GM21723 (cell line): ENCODE data around the gene QSER1.
"Not testable (repeated sequence)": the region's sequence is repeated elsewhere in the genome, so short reads cannot be mapped to it uniquely, and the experiment has no call there.

Source experiments
- ATAC-seq: cut with Tn5 transposase; IDR thresholded peaks from one replicate; pipeline ENCODE4 v1.9.1; 2021; ENCODE audit warnings: mild to moderate bottlenecking, moderate library complexity; ENCODE audit not compliant: unreplicated experiment

Gene QSER1

GRCh38 chr11:32892355-32893092 lies at the start of gene QSER1:
Gene QSER1 (plus strand): TSS chr11:32892811. CDS start chr11:32893126, 315 bp downstream.
- ATAC-seq, result peak; percentile 73

DNA sequence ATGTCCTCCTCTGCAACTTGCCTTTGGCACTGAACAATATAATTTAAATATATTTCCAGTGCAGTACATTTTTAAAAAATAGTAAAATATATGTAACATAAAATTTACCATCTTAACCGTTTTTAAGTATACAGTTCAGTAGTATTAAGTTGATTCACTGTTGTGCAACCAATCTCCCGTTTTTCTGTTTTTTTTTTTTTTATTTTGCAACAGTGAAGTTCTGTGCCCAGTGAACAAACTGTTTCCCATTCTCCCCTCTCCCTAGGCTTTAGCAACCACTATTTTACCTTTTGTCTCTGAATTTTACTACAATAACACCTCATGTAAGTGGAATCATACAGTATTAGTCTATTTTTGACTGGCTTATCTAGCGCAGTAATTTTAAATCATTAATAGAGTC lies 49.1 kb upstream of the QSER1 start:
- ATAC-seq, result no peak

GRCh38 chr11:32847511-32847910 lies 45.1 kb upstream of the QSER1 start:
- ATAC-seq, result no peak

GRCh38 chr11:32849761-32850160 lies 42.9 kb upstream of the QSER1 start:
- no peak for ATAC-seq

GRCh38 chr11:32851251-32851650 lies 41.4 kb upstream of the QSER1 start:
- ATAC-seq, result no peak

- no peak for ATAC-seq
These were observed 40.4 kb upstream of the QSER1 start for GRCh38 chr11:32852207-32852606.

- ATAC-seq, result no peak
These were observed 37.0 kb upstream of the QSER1 start for GRCh38 chr11:32855601-32856000.

GRCh38 chr11:32858731-32859130 lies 33.9 kb upstream of the QSER1 start:
- no peak for ATAC-seq

DNA sequence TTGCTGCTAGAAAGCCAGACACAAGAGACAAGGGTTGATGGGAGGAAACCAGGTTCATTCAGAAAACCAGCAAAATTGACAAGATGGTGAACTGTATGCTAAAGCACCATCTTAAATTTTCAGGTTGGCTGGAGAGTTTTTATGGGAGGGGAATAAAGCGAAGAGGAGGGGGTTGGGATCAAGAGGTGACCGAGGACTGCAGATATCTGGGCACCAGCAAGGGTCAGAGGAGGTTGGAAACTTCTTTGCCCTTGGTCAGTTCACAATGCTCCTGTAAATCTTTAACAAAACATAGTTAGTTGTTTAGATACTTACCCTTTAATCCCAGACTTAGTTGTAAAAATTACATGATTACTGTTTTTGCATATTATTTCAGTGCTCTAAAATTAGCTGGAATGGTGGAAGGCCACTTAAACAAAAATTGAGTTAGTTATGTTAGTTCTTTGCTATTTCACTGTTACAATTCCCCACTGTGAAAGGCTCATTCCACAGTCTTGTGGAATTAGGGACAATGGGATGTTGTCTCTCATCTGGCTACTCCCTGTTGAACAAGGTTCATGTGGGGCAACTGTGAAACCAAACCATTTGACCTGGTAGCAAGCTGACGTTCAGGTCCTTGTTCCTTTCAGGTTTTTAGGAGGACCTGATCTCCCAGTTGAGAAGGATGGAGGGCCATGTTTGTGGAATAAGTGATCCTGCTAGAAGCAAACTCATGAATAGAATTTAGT lies 30.6 kb upstream of the QSER1 start:
- no peak for ATAC-seq

GRCh38 chr11:32864555-32864954 lies 28.1 kb upstream of the QSER1 start:
- ATAC-seq, result no peak

DNA sequence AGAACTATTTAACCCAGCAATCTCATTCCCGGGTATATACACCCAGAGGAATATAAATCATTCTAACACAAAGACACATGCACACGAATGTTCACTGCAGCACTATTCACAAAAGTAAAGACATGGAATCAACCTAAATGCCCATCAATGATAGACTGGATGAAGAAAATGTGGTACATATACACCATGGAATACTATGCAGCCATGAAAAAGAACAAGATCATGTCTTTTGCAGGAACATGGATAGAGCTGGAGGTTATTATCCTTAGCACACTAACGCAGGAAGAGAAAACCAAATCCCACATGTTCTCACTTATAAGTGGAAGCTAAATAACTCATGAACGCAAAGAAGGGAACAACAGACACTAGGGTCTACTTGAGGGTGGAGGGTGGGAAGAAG lies 23.9 kb upstream of the QSER1 start:
- not testable (repeated sequence) for ATAC-seq

- no peak for ATAC-seq
These were observed 21.9 kb upstream of the QSER1 start for GRCh38 chr11:32870676-32871075.

- no peak for ATAC-seq
These were observed 18.5 kb upstream of the QSER1 start for GRCh38 chr11:32874132-32874531.

DNA sequence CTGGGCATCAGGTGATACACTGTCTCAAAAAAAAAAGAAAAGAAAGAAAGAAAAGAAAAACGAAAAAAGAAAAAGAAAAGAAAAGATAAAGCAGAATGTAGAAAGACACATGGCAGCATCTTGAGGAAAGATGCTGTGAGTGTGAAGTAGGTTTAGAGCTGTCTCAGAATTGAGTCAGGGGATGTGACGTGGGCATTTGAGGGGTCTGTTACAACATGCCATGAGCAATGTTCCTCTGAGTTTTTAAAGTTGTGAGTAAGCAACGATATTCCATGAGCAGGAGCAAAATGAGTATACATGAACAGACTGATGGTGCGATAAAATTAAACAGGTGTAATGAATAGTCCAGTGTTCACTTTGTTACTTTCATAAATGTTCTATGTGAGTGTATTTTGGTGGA lies 11.3 kb upstream of the QSER1 start:
- no peak for ATAC-seq

- no peak for ATAC-seq
These were observed 9.2 kb upstream of the QSER1 start for GRCh38 chr11:32883421-32883820.

DNA sequence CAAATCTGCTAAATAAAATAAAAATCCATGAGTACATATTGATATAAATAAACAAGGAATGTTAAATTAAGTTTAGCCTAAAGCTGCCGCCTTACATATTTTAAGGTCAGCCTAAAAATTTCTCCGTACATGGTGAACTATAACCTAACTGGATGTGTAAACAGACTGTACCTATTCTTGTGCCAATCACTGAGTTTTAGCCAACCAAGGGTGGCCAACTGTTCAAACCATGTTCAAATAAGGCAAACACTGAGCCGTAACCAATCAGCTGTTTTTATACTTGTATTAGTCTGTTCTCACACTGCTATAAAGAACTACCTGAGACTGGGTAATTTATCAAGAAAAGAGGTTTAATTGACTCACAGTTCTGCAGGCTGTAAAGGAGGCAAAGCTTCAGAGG lies 8.6 kb upstream of the QSER1 start:
- no peak for ATAC-seq

DNA sequence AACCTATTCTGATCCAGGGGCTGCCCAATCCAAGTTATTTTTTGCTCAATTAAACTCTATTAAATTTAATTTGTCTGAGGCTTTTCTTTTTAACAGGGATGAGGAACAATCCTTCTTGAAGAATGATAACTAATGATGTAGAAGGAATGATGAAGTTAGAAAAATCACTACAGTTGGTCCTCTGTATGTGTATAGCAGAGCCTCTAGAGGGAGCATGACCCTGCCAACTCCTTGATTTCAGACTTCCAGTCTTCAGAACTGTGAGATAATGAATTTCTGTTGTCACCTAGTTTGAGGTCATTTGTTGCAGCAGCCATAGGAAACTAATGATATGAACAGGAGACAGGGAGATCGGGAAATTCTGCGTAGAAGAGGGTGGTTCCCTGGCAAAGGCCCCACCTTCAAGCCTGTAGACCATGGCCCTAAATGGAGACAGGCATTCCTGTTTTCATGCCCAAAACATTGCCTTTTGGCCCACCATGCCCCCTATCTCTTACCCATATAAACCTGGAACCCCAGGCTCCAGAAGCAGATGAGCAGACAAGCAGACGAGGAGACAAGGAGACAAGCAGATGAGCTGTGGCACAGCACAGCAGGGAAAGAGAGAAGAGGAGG lies 7.7 kb upstream of the QSER1 start:
- ATAC-seq, result peak; percentile 63

DNA sequence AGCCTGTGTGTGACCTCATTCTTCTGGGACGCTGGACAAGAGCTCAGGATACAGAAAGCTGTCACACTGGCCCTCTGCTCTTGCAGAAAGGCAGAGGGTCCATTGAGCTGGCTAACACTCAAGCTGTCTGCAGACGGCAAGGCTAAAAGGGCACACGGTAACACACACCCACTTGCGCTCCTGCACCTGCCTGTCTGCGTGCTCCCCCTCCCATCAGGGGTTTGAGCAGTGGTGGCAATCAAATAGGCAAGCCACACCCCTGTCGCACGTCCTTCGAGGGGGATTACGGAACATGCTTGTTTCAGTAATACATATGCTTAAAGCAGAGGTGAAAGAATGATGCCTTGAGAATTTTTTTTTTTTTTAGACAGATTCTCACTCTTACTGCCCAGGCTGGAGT lies 7.1 kb upstream of the QSER1 start:
- no peak for ATAC-seq

DNA sequence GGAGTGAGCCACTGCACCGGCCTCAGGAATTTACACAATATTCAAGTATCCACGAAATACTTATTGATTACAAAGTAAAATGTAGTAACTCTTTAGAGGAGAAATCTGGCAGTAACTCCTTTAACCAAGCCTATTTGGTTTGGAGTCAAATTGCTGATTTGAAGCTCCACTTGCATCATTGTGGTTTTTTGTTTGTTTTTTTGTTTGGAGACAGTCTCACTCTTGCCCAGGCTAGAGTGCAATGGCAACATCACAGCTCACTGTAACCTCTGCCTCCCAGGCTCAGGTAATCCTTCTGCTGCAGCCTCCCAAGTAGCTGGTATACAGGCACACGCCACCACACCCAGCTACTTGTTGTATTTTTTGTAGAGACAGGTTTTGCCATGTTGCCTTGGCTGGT lies 6.4 kb upstream of the QSER1 start:
- ATAC-seq, result no peak

DNA sequence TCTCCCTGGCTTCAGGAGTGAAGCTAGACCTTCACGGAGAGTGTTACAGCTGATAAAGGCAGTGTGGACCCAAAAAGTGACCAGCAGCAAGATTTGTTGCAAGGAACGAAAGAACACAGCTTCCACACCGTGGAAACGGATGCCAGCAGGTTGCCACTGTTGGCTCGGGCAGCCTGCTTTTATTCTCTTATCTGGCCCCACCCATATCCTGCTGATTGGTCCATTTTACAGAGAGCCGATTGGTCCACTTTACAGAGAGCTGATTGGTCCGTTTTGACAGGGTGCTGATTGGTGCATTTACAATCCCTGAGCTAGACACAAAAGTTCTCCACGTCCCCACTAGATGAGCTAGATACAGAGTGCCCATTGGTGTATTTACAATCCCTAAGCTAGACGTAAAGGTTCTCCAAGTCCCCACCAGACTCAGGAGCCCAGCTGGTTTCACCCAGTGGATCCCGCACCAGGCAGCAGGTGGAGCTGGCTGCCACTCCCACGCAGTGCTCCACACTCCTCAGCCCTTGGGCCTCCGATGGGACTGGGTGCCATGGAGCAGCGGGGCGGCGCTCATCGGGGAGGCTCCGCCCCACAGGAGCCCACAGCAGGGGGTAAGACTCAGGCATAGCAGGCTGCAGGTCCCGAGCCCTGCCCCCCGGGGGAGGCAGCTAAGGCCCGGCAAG lies 4.8 kb upstream of the QSER1 start:
- not testable (repeated sequence) for ATAC-seq

DNA sequence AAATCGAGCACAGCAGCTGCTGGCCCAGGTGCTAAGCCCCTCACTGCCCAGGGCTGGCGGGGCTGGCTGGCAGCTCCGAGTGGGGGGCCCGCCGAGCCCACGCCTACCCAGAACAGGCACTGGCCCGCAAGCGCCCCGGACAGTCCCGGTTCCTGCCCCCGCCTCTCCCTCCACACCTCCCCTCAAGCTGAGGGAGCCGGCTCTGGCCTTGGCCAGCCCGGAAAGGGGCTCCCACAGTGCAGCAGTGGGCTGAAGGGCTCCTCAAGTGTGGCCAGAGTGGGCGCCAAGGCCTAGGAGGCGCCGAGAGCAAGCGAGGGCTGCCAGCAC lies 4.3 kb upstream of the QSER1 start:
- not testable (repeated sequence) for ATAC-seq

DNA sequence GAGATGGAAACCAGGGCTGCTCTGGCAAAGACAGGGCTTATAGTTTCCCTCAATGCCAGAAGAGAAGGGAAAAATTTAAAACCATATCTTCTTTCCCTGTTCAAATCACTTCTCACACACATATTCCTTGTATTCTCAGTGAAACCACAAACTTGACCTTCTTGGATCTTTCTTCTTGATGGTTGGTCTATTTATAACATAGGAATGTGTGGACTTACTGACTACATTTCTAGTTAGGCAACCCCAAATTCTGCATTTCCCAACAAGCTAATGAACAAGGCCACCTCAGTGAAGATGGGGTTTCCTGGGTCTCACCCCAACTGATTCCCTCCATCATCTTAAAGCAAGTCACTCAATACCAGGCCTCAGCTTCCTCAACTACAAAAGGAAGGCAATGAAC lies 3.8 kb upstream of the QSER1 start:
- no peak for ATAC-seq
